GM18498 (cell line): Measurements from ENCODE around the gene PLXDC1.
"Not testable (repeated sequence)": the region's sequence is repeated elsewhere in the genome, so short reads cannot be mapped to it uniquely, and the experiment has no call there.

Experiments
- ATAC-seq: cut with Tn5 transposase; IDR thresholded peaks from one replicate; pipeline ENCODE4 v1.9.1; 2021; ENCODE audit warnings: mild to moderate bottlenecking, moderate library complexity; ENCODE audit not compliant: unreplicated experiment

The PLXDC1 gene

GRCh38 chr17:39071573-39071972, 79.9 kb downstream of the PLXDC1 start:
- no peak for ATAC-seq

GRCh38 chr17:39069114-39069756, 82.2 kb downstream of the PLXDC1 start:
- no peak for ATAC-seq

- no peak for ATAC-seq
Observed at GRCh38 chr17:39064819-39065218, 86.6 kb downstream of the PLXDC1 start.

GRCh38 chr17:39064374-39064773, 87.1 kb downstream of the PLXDC1 start:
- ATAC-seq, result no peak

- no peak for ATAC-seq
Observed at GRCh38 chr17:39063681-39064069, 87.8 kb downstream of the PLXDC1 start.

GRCh38 chr17:39062846-39063680, 88.4 kb downstream of the PLXDC1 start:
- ATAC-seq, result no peak

- ATAC-seq, result no peak
Observed at GRCh38 chr17:39058524-39058923, 92.9 kb downstream of the PLXDC1 start.

GRCh38 chr17:39057701-39058206, 93.7 kb downstream of the PLXDC1 start:
- ATAC-seq, result no peak

- ATAC-seq, result no peak
Observed at GRCh38 chr17:39054111-39054645, 97.3 kb downstream of the PLXDC1 start.

- ATAC-seq, result not testable (repeated sequence)
Observed at GRCh38 chr17:39052423-39052822, 99.0 kb downstream of the PLXDC1 start.

- ATAC-seq, result no peak
Observed at GRCh38 chr17:39051001-39051585, 100.3 kb downstream of the PLXDC1 start.

- ATAC-seq, result no peak
Observed at GRCh38 chr17:39045948-39046679, 105.3 kb downstream of the PLXDC1 start.

GRCh38 chr17:39036009-39036408, 115.4 kb downstream of the PLXDC1 start:
- no peak for ATAC-seq

- not testable (repeated sequence) for ATAC-seq
Observed at GRCh38 chr17:39035578-39035977, 115.9 kb downstream of the PLXDC1 start.

GRCh38 chr17:39028690-39029089, 122.7 kb downstream of the PLXDC1 start:
- ATAC-seq, result no peak

GRCh38 chr17:39027455-39028035, 123.9 kb downstream of the PLXDC1 start:
- no peak for ATAC-seq

GRCh38 chr17:39026980-39027451, 124.4 kb downstream of the PLXDC1 start:
- ATAC-seq, result no peak

GRCh38 chr17:39026346-39026745, 125.1 kb downstream of the PLXDC1 start:
- not testable (repeated sequence) for ATAC-seq

- ATAC-seq, result no peak
Observed at GRCh38 chr17:39022924-39023323, 128.5 kb downstream of the PLXDC1 start.

- ATAC-seq, result not testable (repeated sequence)
Observed at GRCh38 chr17:39020037-39020436, 131.4 kb downstream of the PLXDC1 start.
